LHCN-M2 (cell line): ENCODE data around the gene MBD1. TPM values are rescaled to one million over a fixed set of nuclear protein-coding genes. Genes with fewer than 3 reads are reported as not detected.
"Not testable (repeated sequence)": the region's sequence is repeated elsewhere in the genome, so short reads cannot be mapped to it uniquely, and the experiment has no call there.

Experiments
- DNase-seq: peaks from one replicate; pipeline ENCODE4 v3.0.0-alpha.2; 2012; ENCODE audit warnings: low read depth
- total RNA-seq: library from RNA; depleted of rRNA; stranded (reverse); fragments of >200 nt; gene quantifications from 2 replicates; pipeline ENCODE4 v1.2.3, GENCODE V29; 2014; rRNA removed

The MBD1 gene
- total RNA-seq, 1 experiment from 2014 or later: 78.2 TPM

DNA sequence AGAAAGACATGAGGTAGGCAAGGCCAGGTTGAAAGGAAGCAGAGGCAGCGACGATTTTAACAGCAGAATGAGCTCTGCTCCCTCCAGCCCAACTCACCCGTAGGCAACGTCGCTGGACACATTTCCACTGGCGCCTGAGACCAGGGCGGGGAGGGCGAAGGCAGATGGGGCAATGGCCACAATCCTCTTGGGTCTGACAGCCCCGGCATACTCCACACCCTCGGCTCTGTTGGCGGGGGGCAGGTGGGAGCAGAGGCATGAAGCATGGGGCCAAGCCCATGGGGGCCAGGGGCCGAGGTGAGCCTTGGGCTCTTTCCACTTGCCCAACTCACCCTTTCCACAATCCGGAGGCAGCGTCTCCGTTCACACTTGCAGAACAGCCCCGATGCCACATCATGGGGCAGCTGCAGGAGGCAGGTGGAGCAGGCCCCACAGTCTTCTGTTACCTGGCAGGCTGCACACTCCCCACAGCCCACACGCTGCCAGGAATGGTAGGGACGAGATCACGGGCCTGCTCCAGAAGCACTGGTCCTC lies 5.8 kb downstream of the MBD1 start:
- no peak for DNase-seq

DNA sequence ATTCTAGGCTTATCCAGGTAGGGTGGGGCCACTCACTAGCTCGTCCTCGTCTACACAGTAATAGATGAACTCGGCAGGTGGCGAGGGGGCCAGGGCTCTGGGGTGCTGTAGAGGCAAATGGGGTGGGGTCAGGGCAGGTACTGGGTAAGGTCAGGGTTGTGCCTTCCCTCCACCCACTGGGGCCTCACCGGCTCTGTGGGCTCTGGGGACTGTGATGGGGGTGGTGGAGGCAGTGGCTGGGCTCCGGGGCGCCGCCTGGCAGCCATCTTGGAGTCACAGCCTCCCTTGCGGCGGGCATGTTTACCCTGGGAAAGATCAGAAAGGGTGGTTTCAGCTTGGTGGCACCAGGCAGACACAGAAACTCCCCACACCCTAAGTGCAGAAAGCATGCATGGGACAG lies 6.4 kb downstream of the MBD1 start:
- no peak for DNase-seq

DNA sequence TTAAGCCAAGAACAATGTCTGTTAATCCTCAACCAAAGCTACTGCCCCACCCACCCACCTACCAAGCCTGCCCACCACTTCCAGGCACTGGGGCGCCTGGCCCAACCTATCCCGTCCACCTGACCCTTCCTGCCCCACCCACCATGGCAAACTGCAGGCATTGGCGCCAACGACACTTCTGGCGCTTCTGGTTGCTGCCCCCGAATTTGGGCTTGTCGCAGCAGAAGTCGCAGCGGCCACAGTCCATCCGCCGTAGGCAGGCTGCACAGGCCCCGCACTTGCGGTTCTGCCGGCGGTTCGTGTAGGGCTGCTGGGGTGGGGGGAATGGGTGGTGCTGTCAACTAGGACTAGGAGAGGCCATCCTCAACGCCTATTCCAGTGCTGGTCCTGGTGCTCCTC lies 7.3 kb downstream of the MBD1 start:
- no peak for DNase-seq

DNA sequence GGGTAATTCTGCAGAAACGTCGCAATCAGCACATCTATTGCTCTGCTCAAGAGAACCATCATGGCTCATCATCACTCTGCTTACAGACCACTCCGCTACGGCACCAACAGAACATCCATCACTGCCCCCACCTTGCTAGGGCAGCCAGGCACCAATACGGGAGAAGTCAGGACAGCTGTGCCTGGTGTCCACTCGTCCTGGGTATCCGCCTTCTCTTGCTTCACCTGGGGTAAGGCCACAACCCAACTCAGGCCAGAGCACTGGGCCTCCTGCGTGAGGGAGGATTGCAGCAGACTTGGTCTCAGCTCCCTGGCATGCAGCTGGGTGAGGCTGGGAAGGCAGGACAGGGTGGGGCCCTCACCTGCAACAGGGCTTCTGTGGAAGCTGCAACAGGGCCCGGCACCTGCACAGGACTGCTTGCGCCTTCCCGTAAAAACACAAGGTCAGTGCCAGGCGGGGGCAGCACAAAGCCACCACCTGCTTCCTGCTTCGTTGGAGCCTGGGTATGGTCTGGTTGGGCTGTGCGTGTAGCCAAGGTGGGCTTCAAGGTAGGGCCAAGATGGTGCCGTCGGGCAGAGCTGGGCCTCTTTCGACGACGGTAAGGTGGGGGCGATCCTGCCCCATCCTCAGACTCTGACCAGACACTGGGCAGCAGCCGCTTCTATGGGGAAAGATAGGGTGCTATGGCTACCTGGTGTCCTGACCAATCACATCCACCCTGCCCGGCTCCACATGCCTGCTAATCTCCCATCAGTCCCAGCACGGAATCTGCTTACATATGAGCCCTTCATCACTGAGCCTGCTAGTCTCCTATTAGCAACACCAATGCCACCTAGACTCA lies 7.9 kb downstream of the MBD1 start:
- DNase-seq: no peak

DNA sequence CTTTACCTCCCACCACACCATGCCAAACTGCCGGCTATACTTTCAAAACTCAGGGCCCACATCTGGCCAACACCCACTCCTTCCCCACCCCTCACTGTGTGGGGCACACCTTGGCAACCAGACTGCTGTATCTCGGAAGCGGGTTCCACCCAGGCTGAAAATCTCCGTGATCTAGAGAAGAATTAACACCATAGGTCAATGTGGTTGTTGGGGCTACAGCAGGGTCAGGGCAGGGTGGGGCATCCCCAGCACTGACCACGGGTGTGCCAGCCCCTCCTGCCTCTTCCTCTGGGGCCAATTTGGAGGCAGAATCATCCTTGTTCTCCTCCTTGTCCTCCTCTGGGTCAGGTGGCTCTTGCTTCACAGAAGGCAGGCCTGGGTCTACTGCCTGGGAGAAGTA lies 8.8 kb downstream of the MBD1 start:
- no peak for DNase-seq

DNA sequence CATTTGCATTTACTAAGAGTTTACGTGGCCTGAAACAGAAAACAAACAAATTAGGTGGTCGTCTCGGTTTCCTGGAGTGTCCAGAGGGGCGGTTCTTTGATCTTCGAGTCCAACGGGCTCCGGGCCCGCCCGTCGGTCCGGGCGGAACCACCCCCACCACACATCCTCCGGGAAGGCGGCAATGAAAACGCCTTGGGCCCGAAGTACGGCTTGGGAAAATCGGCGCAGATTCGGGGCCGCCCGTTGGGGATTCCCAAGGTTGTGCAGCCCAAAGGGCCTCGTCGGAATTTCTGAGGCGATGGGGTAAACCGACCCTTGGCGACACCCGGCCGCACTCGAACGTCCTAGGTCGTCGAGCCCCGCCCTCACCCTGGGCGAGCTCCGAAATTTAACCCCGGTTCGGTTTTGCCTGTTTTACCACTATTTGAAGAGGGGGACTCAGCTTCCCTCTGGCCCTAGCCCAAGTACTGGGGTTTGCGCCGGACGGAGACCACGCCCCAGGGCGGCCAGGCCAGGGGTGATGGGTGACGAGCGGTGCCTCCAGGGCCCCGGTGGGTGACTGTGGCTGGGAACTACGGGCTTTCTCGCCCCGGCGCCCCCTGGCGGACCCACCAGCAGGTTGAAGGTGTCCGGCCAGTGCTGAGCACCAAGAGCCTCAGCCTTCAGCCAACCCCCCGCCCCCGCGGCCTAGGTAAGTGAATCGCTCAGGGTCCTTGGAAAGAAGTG lies 13.1 kb downstream of the MBD1 start:
- no peak for DNase-seq

DNA sequence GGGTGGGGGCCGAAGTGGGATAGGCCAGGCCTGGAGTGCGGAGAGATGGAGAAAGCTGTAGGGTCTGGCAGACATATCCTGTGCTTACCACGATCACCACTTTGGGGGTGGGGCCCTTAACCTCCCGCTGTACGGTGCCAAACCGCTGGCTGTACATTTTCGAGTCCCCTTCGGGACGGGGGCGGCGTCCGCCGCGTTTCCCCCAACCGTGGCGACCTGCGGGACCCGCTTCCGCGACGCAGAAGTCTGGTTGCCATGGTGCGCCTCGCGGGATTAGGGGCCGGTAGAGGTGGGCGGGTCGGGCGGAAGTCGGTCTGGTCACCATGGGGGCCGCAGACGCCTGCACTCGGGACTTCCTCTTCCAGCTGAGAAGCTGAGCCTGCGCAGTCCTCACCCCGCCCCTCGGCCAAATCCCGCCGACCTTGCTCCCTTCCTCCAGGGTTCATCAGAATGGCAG lies 15.0 kb downstream of the MBD1 start, which contains the start of gene CFAP53:
CFAP53 (minus strand) TSS at position 248 of the 457 bp plus-strand sequence; CDS start at position 157, 91 bp downstream.
- DNase-seq: peak; percentile 80

DNA sequence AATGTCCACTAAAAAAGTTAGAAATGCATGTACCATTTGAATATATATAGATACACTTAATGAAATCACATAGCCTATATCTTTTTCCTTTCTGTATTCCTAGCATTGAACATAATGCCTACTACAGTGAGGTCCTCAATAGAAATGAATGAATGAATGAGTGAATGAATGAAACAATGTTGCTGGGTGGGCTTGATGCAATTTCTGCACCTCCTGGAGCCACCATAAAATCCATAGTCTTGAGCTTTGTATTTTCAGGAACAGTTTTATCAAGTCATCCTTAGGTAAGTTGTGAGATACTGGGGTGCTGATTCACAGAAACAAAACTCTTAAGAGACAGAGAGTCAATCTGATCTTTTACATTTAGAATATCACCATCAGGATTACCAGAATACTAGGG lies 18.3 kb downstream of the MBD1 start:
- no peak for DNase-seq

DNA sequence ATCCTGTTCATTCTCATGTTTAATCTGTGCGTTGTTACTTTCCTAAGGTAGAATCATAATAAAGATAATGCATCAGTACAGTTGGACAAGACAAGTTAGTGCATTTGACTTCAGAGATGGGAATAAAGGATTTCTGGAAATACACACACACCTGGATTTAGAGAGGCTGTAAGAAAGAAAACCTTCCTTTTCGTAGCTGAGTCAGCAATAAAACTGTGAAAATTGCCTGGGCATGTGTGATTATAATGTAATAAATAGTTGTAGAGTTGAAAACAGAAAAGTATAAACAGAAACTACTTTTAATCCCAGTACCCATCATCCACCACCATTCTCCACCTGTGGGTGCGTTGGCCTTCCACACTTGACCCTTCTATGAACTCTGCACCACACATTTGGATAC lies 30.4 kb downstream of the MBD1 start:
- DNase-seq: no peak

DNA sequence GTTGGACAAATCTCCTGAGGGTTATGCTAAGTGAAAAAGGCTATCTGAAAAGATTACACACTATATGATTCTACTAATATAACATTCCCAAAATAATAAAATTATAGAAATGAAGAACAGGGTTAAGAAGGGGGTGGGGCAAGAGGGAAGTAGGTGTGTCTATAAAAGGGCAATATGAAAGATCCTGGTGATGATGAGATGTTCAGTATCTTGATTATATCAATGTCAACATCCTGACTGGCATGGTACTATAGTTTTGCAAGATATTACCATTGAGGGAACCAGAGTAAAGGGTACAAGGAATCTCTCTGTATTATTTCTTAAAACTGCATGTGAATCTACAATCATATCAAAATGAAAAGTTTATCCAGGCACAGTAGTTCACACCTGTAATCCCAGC lies 31.7 kb downstream of the MBD1 start:
- no peak for DNase-seq

DNA sequence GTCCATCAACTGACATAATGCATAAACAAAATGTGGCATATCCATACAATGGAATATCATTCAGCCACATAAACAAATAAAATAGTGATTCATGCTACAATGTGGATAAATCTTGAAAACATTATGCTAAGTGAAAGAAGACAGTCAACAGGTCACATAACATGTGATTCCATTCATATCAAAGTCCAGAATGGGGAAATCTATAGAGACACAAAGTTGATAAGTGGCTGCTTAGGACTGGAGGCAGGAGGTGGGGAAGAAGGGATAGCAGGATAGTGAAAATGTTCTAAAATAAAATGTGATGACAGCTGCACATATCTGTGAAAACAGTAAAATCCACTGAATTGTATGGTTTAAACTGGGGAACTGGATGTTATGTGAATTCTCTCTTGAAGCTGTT lies 33.8 kb downstream of the MBD1 start:
- DNase-seq: no peak

DNA sequence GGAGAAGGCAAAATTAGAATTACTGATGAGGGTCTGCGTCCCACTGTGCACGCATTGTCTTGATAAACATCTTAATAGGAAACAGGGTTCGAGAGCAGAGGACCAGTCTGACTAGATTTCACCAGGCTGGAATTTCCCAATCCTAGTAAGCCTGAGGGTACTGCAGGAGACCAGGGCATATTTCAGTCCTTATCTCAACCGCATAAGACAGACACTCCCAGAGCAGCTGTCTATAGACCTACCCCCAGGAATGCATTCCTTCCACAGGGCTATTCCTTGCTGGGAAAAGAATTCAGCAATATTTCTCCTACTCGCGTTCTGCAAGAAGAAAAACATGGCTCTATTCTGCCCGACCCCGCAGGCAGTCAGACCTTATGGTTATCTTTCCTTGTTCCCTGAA lies 39.6 kb downstream of the MBD1 start:
- not testable (repeated sequence) for DNase-seq

DNA sequence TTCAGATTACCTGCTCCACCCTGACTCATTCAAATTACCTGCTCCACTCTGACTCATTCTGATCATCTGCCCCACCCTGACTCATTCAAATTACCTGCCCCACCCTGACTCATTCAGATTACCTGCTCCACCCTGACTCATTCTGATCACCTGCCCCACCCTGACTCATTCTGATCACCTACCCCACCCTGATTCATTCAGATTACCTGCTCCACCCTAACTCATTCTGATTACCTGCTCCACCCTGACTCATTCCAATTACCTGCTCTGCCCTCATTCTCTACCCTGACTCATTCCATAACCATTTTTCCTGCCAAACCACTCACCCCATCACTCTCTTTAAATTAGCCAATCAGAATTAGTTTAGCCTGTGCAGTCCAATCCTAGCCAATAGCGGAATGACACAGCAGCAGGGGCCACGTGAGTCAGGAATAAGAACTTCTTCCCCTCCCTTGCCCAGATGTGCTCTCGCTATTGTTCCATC lies 41.2 kb downstream of the MBD1 start:
- DNase-seq: peak; percentile 4

DNA sequence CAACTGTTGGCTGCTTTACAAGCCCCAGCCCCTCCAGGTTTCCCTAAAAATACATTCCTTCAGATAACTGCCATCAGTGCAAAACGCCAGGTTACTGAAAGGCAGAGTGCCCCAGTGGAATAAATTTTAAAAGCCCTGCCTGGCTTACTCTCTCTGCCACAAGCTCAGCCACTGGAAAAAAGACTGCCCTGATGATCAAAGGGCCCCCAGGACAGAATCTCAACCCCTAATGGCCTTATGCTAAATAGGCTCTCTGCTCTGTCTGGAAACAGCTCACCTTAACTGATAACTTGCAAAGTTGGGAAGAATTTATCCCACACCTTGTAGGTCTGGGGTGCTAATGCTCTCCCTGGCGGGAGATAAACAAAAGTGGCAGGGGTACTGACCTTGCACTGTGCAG lies 48.9 kb downstream of the MBD1 start:
- no peak for DNase-seq

DNA sequence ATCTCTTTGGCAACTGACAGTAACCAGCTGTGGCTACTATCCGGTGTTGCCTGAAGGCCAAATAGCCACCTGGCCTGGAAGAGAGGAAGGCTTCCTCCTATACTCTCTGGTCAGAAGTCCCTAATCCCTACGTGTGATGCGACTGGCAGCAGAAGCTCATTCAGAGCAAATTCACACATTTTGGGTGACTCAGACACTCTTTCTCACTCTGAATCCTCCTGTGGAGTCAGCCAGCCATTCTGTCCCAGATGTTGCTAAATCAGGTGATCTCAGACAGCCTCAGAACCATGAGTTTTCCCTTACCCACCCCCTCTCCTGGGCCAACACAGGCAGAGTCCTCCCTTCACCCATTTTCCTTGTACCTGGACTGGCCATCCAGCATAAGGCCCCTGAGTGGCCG lies 49.7 kb downstream of the MBD1 start:
- DNase-seq: peak; percentile 9

DNA sequence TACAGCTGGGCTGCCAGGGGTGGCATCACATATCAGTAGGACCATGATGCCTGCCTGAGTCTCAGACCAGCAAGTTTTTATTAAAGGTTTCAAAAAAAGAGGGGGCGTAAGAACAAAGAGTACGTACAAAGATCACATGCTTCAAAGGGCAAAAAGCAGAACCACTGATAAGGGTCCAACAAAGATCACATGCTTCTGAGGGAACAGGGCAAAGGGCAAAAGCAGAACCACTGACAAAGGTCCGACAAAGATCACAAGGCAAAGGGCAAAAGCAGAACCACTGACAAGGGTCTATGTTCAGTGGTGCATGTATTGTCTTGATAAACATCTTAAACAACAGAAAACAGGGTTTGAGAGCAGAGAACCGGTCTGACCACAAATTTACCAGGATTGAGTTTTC lies 61.1 kb downstream of the MBD1 start:
- DNase-seq: not testable (repeated sequence)

Other genes with a start within 250 kb of the MBD1 start
- gene MYO5B, start 86.4 kb downstream of the MBD1 start, total RNA-seq: 2.4 and 6.3 TPM in 2 replicates
- 0.13 TPM in 1 of 2 replicates, not detected in the other for gene CFAP53, start 15.0 kb downstream of the MBD1 start, total RNA-seq
- gene CXXC1, start 6.2 kb upstream of the MBD1 start, total RNA-seq: 53.8 and 72.9 TPM in 2 replicates
- gene SKA1, start 93.5 kb upstream of the MBD1 start, total RNA-seq: 44.1 and 47.3 TPM in 2 replicates